B cell (primary cell): ENCODE results near the gene SLC27A1. TPM values are rescaled to one million over a fixed set of nuclear protein-coding genes. Genes with fewer than 3 reads are reported as not detected.
"Not testable (repeated sequence)": the region's sequence is repeated elsewhere in the genome, so short reads cannot be mapped to it uniquely, and the experiment has no call there.

Experiments
- ATAC-seq: fragments of 200-7000 bp; cut with Tn5 transposase; one replicate; pipeline ENCODE4 v1.10.0; 2021; ENCODE audit warnings: low read depth, mild to moderate bottlenecking, moderate number of reproducible peaks, moderate library complexity
- CTCF ChIA-PET: fragments of 350-600 bp; sonication (Branson Sonifier 250); formaldehyde crosslinking; loops from one replicate; lab custom pipeline; 2021; ENCODE audit warnings: antibody characterized with exemption, inconsistent platforms; lab: Charles Lee
- POLR2A ChIA-PET: fragments of 350-600 bp; sonication (Branson Sonifier 250); formaldehyde crosslinking; loops from one replicate; lab custom pipeline; 2021; ENCODE audit warnings: antibody characterized with exemption; lab: Charles Lee
- DNase-seq: peaks from one replicate; pipeline ENCODE4 v3.0.0; 2013
- H2AFZ ChIP-seq: 2 replicates; pipeline ENCODE4 v1.6.1; 2012; ENCODE audit warnings: mild to moderate bottlenecking, low read depth, low read length; ENCODE audit not compliant: insufficient read depth, poor library complexity, severe bottlenecking
- H3K27ac ChIP-seq, 2 donors: 1 replicate in 1 of 2; 2 replicates in 1 of 2; pipeline ENCODE4 v1.5.1; 2012 to 2013; ENCODE audit warnings: low read length in 2 of 2, mild to moderate bottlenecking in 2 of 2, moderate library complexity in 1 of 2
- H3K27me3 ChIP-seq, 4 experiments: fragments of 200-600 bp in 1 of 4; sonication (generic) in 1 of 4; replicated peaks in 1 of 4; 1 replicate in 2 of 4; 2 replicates in 2 of 4; pipeline versions ENCODE4 v1.6.1 to v1.7.0; 2013 to 2016; ENCODE audit warnings: low read length in 3 of 4, mild to moderate bottlenecking in 2 of 4, mixed read lengths in 1 of 4, moderate library complexity in 1 of 4; ENCODE audit not compliant: insufficient read depth in 4 of 4, control insufficient read depth in 3 of 4; ENCODE audit errors: control extremely low read depth in 1 of 4
- H3K36me3 ChIP-seq, 2 experiments: replicated peaks in 1 of 2; 1 replicate in 1 of 2; 2 replicates in 1 of 2; pipeline versions ENCODE4 v1.6.1 to v1.7.1; 2013; ENCODE audit warnings: low read length in 1 of 2; ENCODE audit not compliant: insufficient read depth in 2 of 2, control insufficient read depth in 1 of 2; ENCODE audit errors: control extremely low read depth in 1 of 2, extremely low read depth in 1 of 2
- H3K4me1 ChIP-seq, 2 donors: fragments of 200-600 bp in 1 of 2; sonication (generic) in 1 of 2; 1 replicate in 1 of 2; 2 replicates in 1 of 2; pipeline versions ENCODE4 v1.5.1 to v1.6.1; 2013 to 2017; ENCODE audit warnings: low read length in 2 of 2; ENCODE audit not compliant: control insufficient read depth in 2 of 2, insufficient read depth in 2 of 2
- H3K4me2 ChIP-seq: replicated peaks from 2 replicates; pipeline ENCODE3; 2012; ENCODE audit warnings: mild to moderate bottlenecking, low read depth, low read length; ENCODE audit not compliant: poor library complexity, severe bottlenecking
- H3K4me3 ChIP-seq, 5 experiments: fragments of 200-600 bp in 1 of 5; sonication (generic) in 1 of 5; 1 replicate in 3 of 5; 2 replicates in 2 of 5; pipeline versions ENCODE4 v1.5.1 to v1.7.0; 2011 to 2016; ENCODE audit warnings: low read length in 4 of 5, mild to moderate bottlenecking in 4 of 5, low read depth in 2 of 5, control low read depth in 1 of 5, moderate library complexity in 1 of 5; ENCODE audit not compliant: insufficient read depth in 1 of 5; ENCODE audit errors: control extremely low read depth in 1 of 5, extremely low read depth in 1 of 5
- H3K79me2 ChIP-seq: fragments of 200-600 bp; sonication (generic); one replicate; pipeline ENCODE4 v1.6.0; 2016; ENCODE audit warnings: low read length; ENCODE audit not compliant: control insufficient read depth, insufficient read depth
- H3K9ac ChIP-seq: fragments of 200-600 bp; sonication (generic); 2 replicates; pipeline ENCODE4 v1.6.1; 2017; ENCODE audit warnings: mild to moderate bottlenecking, low read length, moderate library complexity
- H3K9me3 ChIP-seq, 3 donors: one replicate each; pipeline versions ENCODE4 v1.6.1 to v1.7.1; 2013; ENCODE audit warnings: low read length in 2 of 3; ENCODE audit not compliant: control insufficient read depth in 2 of 3, insufficient read depth in 1 of 3; ENCODE audit errors: control extremely low read depth in 1 of 3
- H4K20me1 ChIP-seq: 2 replicates; pipeline ENCODE4 v1.6.0; 2012; ENCODE audit warnings: mild to moderate bottlenecking, low read length; ENCODE audit not compliant: insufficient read depth, control insufficient read depth, poor library complexity, severe bottlenecking
- H3K27ac Mint-ChIP-seq: one replicate; pipeline ENCODE4 v1.8.0; 2021; ENCODE audit warnings: mixed read lengths
- H3K27me3 Mint-ChIP-seq: one replicate; pipeline ENCODE4 v1.8.0; 2021; ENCODE audit warnings: mixed read lengths
- H3K4me1 Mint-ChIP-seq: one replicate; pipeline ENCODE4 v1.8.0; 2021; ENCODE audit warnings: mixed read lengths
- H3K4me3 Mint-ChIP-seq: one replicate; pipeline ENCODE4 v1.8.0; 2021; ENCODE audit warnings: mixed read lengths
- H3K9me3 Mint-ChIP-seq: one replicate; pipeline ENCODE4 v1.8.0; 2022; ENCODE audit warnings: mixed read lengths; ENCODE audit not compliant: insufficient read depth
- EZH2 ChIP-seq: IDR thresholded peaks from 2 replicates; pipeline ENCODE4 v1.6.1; 2012; ENCODE audit warnings: borderline replicate concordance, low read depth, mild to moderate bottlenecking, moderate library complexity, low read length; ENCODE audit not compliant: insufficient read depth, poor library complexity, severe bottlenecking
- WGBS: methylation state at CpG from one replicate; pipeline ENCODE4 v1.1.5; 2013; ENCODE audit warnings: missing lambda C conversion rate; ENCODE audit not compliant: insufficient coverage; 5-methylcytosine and 5-hydroxymethylcytosine counted together
- intact Hi-C: fragments of 100-400 bp; cut with micrococcal nuclease; formaldehyde crosslinking; loops from one replicate; pipeline ENCODE4 v1.10.0; 2022
- polyA plus RNA-seq: library from polyadenylated mRNA; depleted of rRNA; stranded (reverse); fragments of >200 nt; gene quantifications from 2 replicates; pipeline ENCODE4 v1.2.3, GENCODE V29; 2012
- total RNA-seq, 2 donors: library from RNA; stranded (reverse); fragments of 120-200 nt in 1 of 2; gene quantifications; 1 replicate in 1 of 2; 2 replicates in 1 of 2; pipeline versions ENCODE4 v1.2.3 to v1.2.4, GENCODE V29; 2013 to 2022
- TF ChIP-seq, protein P1 (sequence below): fragments of 200-600 bp; IDR thresholded peaks from one replicate; pipeline ENCODE4 v1.8.0; 2022; ENCODE audit warnings: antibody characterized with exemption, mild to moderate bottlenecking

Gene SLC27A1
- total and polyA plus RNA-seq, 2 donors (not counting 1 experiment from before 2014, with no cell fraction given), result 5.1 to 9.5 TPM

DNA sequence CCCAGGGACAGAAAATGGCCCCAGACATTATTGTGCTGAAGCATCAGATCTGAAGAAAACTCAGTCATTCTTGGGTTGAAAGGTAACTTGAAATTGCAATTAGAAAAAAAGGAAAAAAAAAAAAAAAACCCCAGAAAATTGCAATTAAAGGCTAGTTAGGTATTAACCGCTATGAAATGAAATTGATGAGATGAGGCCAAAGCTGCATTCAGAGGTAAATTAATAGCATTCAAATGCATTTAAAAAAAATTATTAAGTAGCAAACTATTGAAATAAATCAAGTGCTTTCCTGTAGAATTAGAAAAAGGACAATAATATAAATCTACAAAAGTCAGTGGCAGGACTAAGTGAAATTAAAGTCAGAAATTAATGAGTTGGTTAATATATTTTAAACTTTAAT lies 47.6 kb downstream of the SLC27A1 start:
- peaks cover 6 to 20% of the 10 kb centered on the region in 2 experiments for H3K36me3 ChIP-seq
- H3K4me2 ChIP-seq, result no peak overlapping the region
- Mint-ChIP-seq H3K27me3 (no peaks in the 10 kb centered on the region), H3K27ac (no peak overlapping the region), H3K4me1 (peaks cover 27% of the 10 kb centered on the region), H3K9me3 (no peaks in the 10 kb centered on the region), H3K4me3 (no peak overlapping the region)
- ATAC-seq (no peak), DNase-seq (no peak)
- no peak overlapping the region for H3K4me3 ChIP-seq
- POLR2A ChIA-PET, result interaction anchor here (0.7 kb wide), 1 partner anchor 22 kb away, joined by 3 read pairs; no protein-coding TSS in a partner anchor
- no peak overlapping the region for H2AFZ ChIP-seq
- no peak for TF ChIP-seq EZH2
- TF ChIP-seq, protein P1, sequence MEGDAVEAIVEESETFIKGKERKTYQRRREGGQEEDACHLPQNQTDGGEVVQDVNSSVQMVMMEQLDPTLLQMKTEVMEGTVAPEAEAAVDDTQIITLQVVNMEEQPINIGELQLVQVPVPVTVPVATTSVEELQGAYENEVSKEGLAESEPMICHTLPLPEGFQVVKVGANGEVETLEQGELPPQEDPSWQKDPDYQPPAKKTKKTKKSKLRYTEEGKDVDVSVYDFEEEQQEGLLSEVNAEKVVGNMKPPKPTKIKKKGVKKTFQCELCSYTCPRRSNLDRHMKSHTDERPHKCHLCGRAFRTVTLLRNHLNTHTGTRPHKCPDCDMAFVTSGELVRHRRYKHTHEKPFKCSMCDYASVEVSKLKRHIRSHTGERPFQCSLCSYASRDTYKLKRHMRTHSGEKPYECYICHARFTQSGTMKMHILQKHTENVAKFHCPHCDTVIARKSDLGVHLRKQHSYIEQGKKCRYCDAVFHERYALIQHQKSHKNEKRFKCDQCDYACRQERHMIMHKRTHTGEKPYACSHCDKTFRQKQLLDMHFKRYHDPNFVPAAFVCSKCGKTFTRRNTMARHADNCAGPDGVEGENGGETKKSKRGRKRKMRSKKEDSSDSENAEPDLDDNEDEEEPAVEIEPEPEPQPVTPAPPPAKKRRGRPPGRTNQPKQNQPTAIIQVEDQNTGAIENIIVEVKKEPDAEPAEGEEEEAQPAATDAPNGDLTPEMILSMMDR, result no peak
- H3K27ac ChIP-seq, result no peak overlapping the region
- peaks cover 11 to 21% of the 10 kb centered on the region in 2 donors for H3K4me1 ChIP-seq
- peaks cover 23% of the 10 kb centered on the region for H3K79me2 ChIP-seq
- H3K9me3 ChIP-seq, result peaks cover 0 to 16% (median 7%) of the 10 kb centered on the region in 3 donors
- no peak overlapping the region for H3K9ac ChIP-seq
- intact Hi-C loops, result no loop called here
- H4K20me1 ChIP-seq, result no peaks in the 10 kb centered on the region
- CTCF ChIA-PET, result no interaction called here
- H3K27me3 ChIP-seq, result no peaks in the 10 kb centered on the region
- WGBS, result no CpG with 5 or more reads among the region's 1 CpG

DNA sequence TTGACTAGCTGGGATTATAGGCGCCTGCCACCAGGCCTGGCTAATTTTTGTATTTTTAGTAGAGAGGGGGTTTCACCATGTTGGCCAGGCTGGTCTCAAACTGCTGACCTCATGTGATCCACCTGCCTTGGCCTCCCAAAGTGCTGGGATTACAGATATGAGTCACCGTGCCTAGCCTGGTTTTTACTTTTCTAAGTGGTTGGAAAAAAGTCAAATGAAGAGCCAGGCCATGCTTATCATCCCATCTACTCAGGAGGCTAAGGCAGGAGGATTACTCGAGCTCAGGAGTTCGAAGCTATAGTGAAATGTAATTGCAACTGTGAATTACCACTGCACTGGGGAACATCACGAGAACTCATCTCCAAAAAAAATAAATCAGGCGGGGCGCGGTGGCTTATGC lies 48.3 kb downstream of the SLC27A1 start:
- intact Hi-C loops, POLR2A ChIA-PET: not testable (repeated sequence)
- CTCF ChIA-PET, result interaction anchor here (0.6 kb wide), 1 partner anchor 68 kb away, joined by 3 read pairs; no protein-coding TSS in a partner anchor

More for the DNA sequence above, 48.3 kb downstream of the SLC27A1 start:
- H3K27ac ChIP-seq, H2AFZ ChIP-seq, H3K27ac Mint-ChIP-seq, H3K27me3 Mint-ChIP-seq, H3K27me3 ChIP-seq, H3K4me2 ChIP-seq, H3K4me3 Mint-ChIP-seq, H3K9me3 Mint-ChIP-seq, H3K9ac ChIP-seq, DNase-seq, H4K20me1 ChIP-seq, ATAC-seq, H3K4me3 ChIP-seq: not testable (repeated sequence)
- peaks cover 31% of the 10 kb centered on the region for H3K4me1 Mint-ChIP-seq
- WGBS, result 63% methylated on average over 1 of the region's 8 CpGs
- Histone ChIP-seq H3K4me1 (peaks cover 17 to 23% of the 10 kb centered on the region in 2 donors), H3K36me3 (peaks cover 6 to 20% of the 10 kb centered on the region in 2 experiments), H3K9me3 (peaks cover 0 to 18% (median 7%) of the 10 kb centered on the region in 3 donors), H3K79me2 (peaks cover 21% of the 10 kb centered on the region)
